Mesendoderm (in vitro differentiated cells): ENCODE data around the gene ERN1.

Experiments
- DNase-seq: peaks from one replicate; pipeline ENCODE4 v3.0.0; 2013
- H2AK5ac ChIP-seq: 2 replicates; pipeline ENCODE4 v1.6.1; 2013; ENCODE audit warnings: low read length, inconsistent platforms
- H2BK120ac ChIP-seq: 2 replicates; pipeline ENCODE4 v1.6.1; 2013; ENCODE audit warnings: low read depth, mild to moderate bottlenecking, low read length, moderate library complexity, mixed read lengths
- H2BK15ac ChIP-seq: replicated peaks from 2 replicates; pipeline ENCODE4 v1.6.1; 2013; ENCODE audit warnings: low read depth, mild to moderate bottlenecking, moderate library complexity
- H2BK5ac ChIP-seq: 2 replicates; pipeline ENCODE4 v1.6.1; 2013; ENCODE audit warnings: low read length, inconsistent platforms
- H3K18ac ChIP-seq: 2 replicates; pipeline ENCODE4 v1.6.1; 2013; ENCODE audit warnings: mild to moderate bottlenecking, low read length, mixed read lengths
- H3K23ac ChIP-seq: one replicate; pipeline ENCODE4 v1.6.1; 2013; ENCODE audit warnings: low read length
- H3K27ac ChIP-seq: 2 replicates; pipeline ENCODE4 v1.5.1; 2013; ENCODE audit warnings: low read depth, mild to moderate bottlenecking, inconsistent platforms, low read length, moderate library complexity
- H3K27me3 ChIP-seq: 2 replicates; pipeline ENCODE4 v1.6.1; 2013; ENCODE audit warnings: low read length, control low read depth, mild to moderate bottlenecking, inconsistent platforms; ENCODE audit not compliant: insufficient read depth, poor library complexity
- H3K36me3 ChIP-seq: 2 replicates; pipeline ENCODE4 v1.6.1; 2013; ENCODE audit warnings: low read length, inconsistent platforms; ENCODE audit not compliant: control insufficient read depth, insufficient read depth
- H3K4ac ChIP-seq: one replicate; pipeline ENCODE4 v1.6.1; 2013; ENCODE audit warnings: low read depth, mild to moderate bottlenecking, low read length, moderate library complexity
- H3K4me1 ChIP-seq: 2 replicates; pipeline ENCODE4 v1.6.1; 2013; ENCODE audit warnings: low read depth, low read length, inconsistent platforms; ENCODE audit not compliant: control insufficient read depth
- H3K4me2 ChIP-seq: 2 replicates; pipeline ENCODE4 v1.6.1; 2013; ENCODE audit warnings: low read length
- H3K4me3 ChIP-seq: 2 replicates; pipeline ENCODE4 v1.5.1; 2013; ENCODE audit warnings: mild to moderate bottlenecking, low read length
- H3K56ac ChIP-seq: one replicate; pipeline ENCODE4 v1.6.1; 2013; ENCODE audit warnings: low read length
- H3K79me1 ChIP-seq: 2 replicates; pipeline ENCODE4 v1.6.1; 2013; ENCODE audit warnings: low read length, inconsistent platforms
- H3K79me2 ChIP-seq: 2 replicates; pipeline ENCODE4 v1.6.1; 2013; ENCODE audit warnings: mild to moderate bottlenecking, low read length; ENCODE audit not compliant: control insufficient read depth, insufficient read depth
- H3K9ac ChIP-seq: 2 replicates; pipeline ENCODE4 v1.6.1; 2013; ENCODE audit warnings: low read length, inconsistent platforms
- H4K5ac ChIP-seq: one replicate; pipeline ENCODE4 v1.6.1; 2013; ENCODE audit warnings: low read length
- H4K8ac ChIP-seq: one replicate; pipeline ENCODE4 v1.6.1; 2013; ENCODE audit warnings: low read depth, mild to moderate bottlenecking, control low read depth, low read length, moderate library complexity
- WGBS: extraction: QIAGEN DNeasy Blood & Tissue Kit; methylation state at CpG from one replicate; pipeline ENCODE4 v1.1.7; 2013; ENCODE audit warnings: low lambda C conversion rate, missing lambda C conversion rate; ENCODE audit not compliant: insufficient coverage; ENCODE audit errors: extremely low coverage; 5-methylcytosine and 5-hydroxymethylcytosine counted together

The ERN1 gene

DNA sequence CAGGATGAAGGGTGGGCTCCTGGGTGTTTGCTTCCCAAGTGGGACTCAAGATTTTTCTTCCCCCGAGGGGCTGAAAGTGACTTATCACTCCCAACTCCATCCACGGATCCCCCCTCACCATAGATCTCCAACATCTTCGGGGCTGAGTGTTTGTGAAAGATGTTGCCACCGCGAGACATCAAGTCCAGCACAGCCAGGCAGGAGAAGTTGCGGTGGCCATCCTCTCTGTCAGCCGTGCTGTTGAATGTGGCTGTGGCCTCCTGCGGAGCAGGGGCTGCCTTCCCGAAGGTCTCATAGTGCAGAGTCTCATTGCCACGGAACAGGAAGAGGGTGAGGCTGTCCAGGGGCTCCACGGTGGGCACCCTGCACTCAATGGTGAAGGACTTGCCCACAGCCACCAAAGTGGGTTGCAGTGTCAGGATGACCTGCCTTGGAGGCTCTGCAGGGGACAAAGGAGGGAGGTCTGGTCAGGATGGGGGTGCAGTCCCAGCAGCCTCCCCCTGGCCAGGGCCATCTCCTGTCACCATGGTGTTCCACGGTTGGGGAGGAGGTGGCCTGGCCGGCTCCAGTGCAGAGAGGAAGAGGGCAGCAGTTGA lies 126.3 kb downstream of the ERN1 start:
- H3K4ac ChIP-seq, result no peak overlapping the region
- no peak overlapping the region for H4K8ac ChIP-seq
- H3K36me3 ChIP-seq, result no peaks in the 10 kb centered on the region
- H3K4me1 ChIP-seq, result no peaks in the 10 kb centered on the region
- no peak overlapping the region for H3K4me2 ChIP-seq
- no peak overlapping the region for H3K18ac ChIP-seq
- no peak overlapping the region for H2BK120ac ChIP-seq
- H3K27me3 ChIP-seq, result no peaks in the 10 kb centered on the region
- no peak overlapping the region for H3K56ac ChIP-seq
- H2AK5ac ChIP-seq, result no peak overlapping the region
- WGBS, result no CpG with 5 or more reads among the region's 13 CpGs
- no peak overlapping the region for H3K23ac ChIP-seq
- H2BK5ac ChIP-seq, result no peak overlapping the region
- DNase-seq, result no peak
- no peaks in the 10 kb centered on the region for H3K79me1 ChIP-seq
- no peak overlapping the region for H4K5ac ChIP-seq
- H3K27ac ChIP-seq, result no peak overlapping the region
- no peak overlapping the region for H3K4me3 ChIP-seq
- no peak overlapping the region for H3K9ac ChIP-seq
- no peak overlapping the region for H2BK15ac ChIP-seq
- no peaks in the 10 kb centered on the region for H3K79me2 ChIP-seq

DNA sequence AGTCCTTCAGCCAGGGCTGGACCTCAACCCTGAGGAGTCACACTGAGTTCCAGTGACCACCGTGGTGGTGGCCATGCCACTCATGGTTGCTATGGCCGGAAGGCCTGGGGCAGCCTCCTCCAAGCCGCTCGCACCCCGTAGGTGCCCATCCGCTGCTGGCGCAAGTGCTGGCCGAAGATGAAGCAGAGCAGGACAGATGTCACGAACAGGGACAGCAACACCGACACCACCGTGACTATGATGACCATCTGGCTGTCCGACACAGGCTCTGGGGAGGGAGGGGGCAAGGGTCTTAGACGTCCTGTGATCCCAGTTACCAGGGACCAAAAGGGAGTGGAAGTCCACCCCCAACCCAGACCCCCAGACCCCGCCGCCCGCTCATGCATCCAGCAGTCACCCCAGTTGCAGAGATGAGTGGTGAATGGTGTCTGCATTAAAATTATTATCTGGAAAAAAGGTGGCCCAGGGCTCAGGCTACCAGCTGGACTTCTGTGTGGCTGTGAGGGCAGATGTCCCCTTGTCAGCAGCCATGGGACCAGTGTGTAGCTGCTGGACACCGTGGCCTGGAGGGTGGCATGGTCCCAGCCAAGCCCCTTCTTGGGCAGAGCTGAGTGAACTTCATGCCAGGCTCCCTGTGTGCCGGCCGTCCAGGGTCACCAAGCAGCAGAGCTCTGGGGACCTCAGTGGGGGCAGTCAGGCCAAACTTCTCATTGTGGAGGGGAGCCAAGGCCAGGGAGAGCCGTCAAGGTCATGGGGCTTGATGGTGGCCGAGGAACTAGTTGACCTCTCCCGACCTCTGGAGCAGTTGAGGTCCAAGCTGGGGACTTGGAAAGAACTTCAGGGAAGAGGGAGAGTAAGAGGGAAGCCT lies 127.1 kb downstream of the ERN1 start:
- Histone ChIP-seq H3K56ac (no peak overlapping the region), H3K4me1 (no peaks in the 10 kb centered on the region), H2BK120ac (no peak overlapping the region), H3K4ac (no peak overlapping the region), H3K18ac (no peak overlapping the region), H2BK5ac (no peak overlapping the region), H3K4me2 (no peak overlapping the region), H3K23ac (no peak overlapping the region), H3K4me3 (no peak overlapping the region), H3K9ac (no peak overlapping the region), H3K79me1 (no peaks in the 10 kb centered on the region), H4K8ac (no peak overlapping the region), H2AK5ac (no peak overlapping the region), H3K27me3 (no peaks in the 10 kb centered on the region), H3K79me2 (no peaks in the 10 kb centered on the region), H3K36me3 (no peaks in the 10 kb centered on the region), H3K27ac (no peak overlapping the region), H2BK15ac (no peak overlapping the region), H4K5ac (no peak overlapping the region)
- WGBS, result no CpG with 5 or more reads among the region's 22 CpGs
- DNase-seq, result no peak

DNA sequence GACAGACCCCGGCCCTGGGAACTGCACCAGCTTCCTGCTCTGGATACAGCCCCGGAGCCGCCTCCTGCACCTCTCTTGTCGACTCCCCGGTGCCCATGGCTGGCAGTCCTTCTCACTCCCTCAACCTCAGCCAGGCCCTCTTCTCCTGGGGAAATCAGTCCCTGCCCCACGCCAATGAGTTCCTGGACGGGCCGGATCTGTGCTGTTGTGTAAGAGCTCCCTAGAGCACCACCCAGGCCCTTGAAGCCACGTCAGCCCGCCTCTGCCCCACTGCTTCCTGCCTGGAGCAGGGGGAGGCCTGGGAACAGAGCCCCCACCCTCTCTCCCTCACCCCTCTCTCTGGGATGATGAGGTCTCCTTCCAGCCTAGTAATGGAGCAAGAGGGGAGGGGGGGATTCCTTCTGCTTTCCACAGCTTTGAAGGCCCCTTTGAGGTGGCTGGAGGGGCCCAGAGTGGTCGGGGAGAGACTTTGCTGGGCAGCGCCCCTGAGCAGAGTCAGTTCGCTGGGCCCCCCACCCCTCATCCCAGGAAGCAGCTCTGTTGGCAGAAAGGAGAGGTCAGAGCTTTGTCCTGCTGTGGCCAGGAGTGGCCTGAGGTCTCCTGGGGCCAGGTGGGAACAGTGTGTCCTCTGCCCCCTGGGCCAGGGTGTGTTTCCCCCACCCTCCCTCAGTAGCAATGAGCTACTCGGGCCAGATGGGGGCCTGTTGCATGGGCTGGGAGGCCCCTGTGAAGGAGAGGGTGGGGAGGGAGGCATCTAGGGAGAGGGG lies 128.0 kb downstream of the ERN1 start:
- Histone ChIP-seq H3K4ac (no peak overlapping the region), H3K4me2 (no peak overlapping the region), H4K8ac (no peak overlapping the region), H3K4me3 (no peak overlapping the region), H3K79me2 (no peaks in the 10 kb centered on the region), H3K9ac (no peak overlapping the region), H3K27me3 (no peaks in the 10 kb centered on the region), H3K56ac (no peak overlapping the region), H3K36me3 (no peaks in the 10 kb centered on the region), H3K79me1 (no peaks in the 10 kb centered on the region), H3K27ac (no peak overlapping the region), H2AK5ac (no peak overlapping the region), H2BK15ac (no peak overlapping the region), H2BK5ac (no peak overlapping the region), H2BK120ac (no peak overlapping the region), H3K18ac (no peak overlapping the region), H4K5ac (no peak overlapping the region), H3K4me1 (no peaks in the 10 kb centered on the region), H3K23ac (no peak overlapping the region)
- no peak for DNase-seq
- no CpG with 5 or more reads among the region's 14 CpGs for WGBS

DNA sequence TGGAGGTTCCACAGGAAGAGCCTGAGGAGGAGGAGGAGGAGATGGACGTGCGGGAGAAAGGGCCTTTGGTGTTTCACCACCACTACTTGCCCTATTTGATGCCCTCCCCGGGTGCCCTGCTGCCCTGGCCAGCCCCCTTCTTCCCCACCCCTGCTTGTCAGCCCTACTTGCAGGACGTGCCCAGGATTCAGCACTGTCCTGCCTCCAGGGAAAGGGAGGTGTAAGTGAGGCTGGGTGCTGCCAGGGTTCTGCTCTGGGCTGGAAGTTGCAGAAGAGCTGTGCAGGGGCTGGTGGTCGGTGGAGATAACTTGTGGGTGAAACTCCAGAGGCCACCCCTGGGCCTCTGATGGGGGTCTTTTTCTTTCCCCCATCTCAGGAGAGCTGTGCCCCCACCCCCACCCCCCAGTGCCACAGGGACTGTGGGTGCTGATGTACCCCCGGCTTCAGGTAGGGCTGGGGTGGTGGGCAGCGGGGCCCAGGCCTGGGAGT lies 128.8 kb downstream of the ERN1 start:
- H3K4me2 ChIP-seq, result no peak overlapping the region
- no peak overlapping the region for H4K8ac ChIP-seq
- no peak overlapping the region for H3K9ac ChIP-seq
- H3K4me1 ChIP-seq, result no peaks in the 10 kb centered on the region
- no peak overlapping the region for H3K18ac ChIP-seq
- DNase-seq, result no peak
- H3K4me3 ChIP-seq, result no peak overlapping the region
- no peaks in the 10 kb centered on the region for H3K36me3 ChIP-seq
- H4K5ac ChIP-seq, result no peak overlapping the region
- H2BK15ac ChIP-seq, result no peak overlapping the region
- no peaks in the 10 kb centered on the region for H3K27me3 ChIP-seq
- WGBS, result no CpG with 5 or more reads among the region's 7 CpGs
- H3K4ac ChIP-seq, result no peak overlapping the region
- H2BK120ac ChIP-seq, result no peak overlapping the region
- H3K79me1 ChIP-seq, result no peaks in the 10 kb centered on the region
- H3K23ac ChIP-seq, result no peak overlapping the region
- no peak overlapping the region for H3K27ac ChIP-seq
- no peak overlapping the region for H2BK5ac ChIP-seq
- no peaks in the 10 kb centered on the region for H3K79me2 ChIP-seq
- no peak overlapping the region for H3K56ac ChIP-seq
- no peak overlapping the region for H2AK5ac ChIP-seq

DNA sequence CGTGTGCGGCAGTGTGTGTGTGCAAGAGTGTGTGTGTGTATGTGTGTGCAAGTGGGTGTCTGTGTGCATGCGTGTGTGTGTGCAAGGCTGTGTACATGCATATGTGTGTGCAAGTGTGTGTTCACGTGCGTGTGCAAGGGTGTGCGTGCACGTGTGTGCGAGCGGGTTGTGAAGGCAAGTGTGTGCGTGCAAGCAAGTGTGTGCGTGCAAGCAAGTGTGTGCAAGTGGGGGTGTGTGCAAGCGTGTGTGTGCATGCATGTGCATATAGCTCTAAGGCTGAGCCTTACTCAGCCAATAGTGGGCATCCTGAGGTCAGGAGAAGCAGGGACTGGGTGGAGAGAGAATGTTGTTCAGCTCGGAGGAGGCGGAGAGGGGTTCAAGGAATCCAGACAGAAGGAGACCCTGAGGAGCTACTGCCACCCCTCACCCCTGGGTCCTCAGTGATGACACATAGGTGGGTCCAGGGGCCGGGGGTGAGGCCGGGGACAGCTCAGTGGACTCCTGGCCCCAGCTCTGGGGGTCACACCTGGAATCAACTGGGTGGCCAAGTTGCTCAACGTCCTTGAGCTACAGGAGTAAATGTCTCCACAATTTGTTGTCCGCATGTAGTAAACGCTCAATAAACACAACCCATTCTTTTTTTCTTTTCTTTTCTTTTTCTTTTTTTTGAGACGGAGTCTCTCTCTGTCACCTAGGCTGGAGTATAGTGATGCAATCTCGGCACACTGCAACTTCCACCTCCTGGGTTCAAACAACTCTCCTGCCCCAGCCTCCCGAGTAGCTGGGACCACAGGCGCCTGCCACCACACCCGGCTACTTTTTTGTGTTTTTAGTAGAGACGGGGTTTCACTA lies 130.0 kb downstream of the ERN1 start:
- no peak overlapping the region for H3K56ac ChIP-seq
- no peak overlapping the region for H2BK120ac ChIP-seq
- H3K18ac ChIP-seq, result no peak overlapping the region
- no peak overlapping the region for H4K8ac ChIP-seq
- H2BK15ac ChIP-seq, result no peak overlapping the region
- H3K4ac ChIP-seq, result no peak overlapping the region
- H2AK5ac ChIP-seq, result no peak overlapping the region
- no peaks in the 10 kb centered on the region for H3K27me3 ChIP-seq
- no CpG with 5 or more reads among the region's 25 CpGs for WGBS
- no peak overlapping the region for H3K4me3 ChIP-seq
- no peak overlapping the region for H4K5ac ChIP-seq
- H3K9ac ChIP-seq, result no peak overlapping the region
- H2BK5ac ChIP-seq, result no peak overlapping the region
- no peaks in the 10 kb centered on the region for H3K79me2 ChIP-seq
- H3K36me3 ChIP-seq, result no peaks in the 10 kb centered on the region
- no peaks in the 10 kb centered on the region for H3K79me1 ChIP-seq
- H3K4me1 ChIP-seq, result no peaks in the 10 kb centered on the region
- DNase-seq, result no peak
- peak overlapping the region; percentile 45 for H3K23ac ChIP-seq
- no peak overlapping the region for H3K27ac ChIP-seq
- H3K4me2 ChIP-seq, result no peak overlapping the region
